Measurements from ENCODE around the gene BCL2L15. TPM values are rescaled to one million over a fixed set of nuclear protein-coding genes. Genes with fewer than 3 reads are reported as not detected.

Gene BCL2L15
- total and polyA plus RNA-seq, 2 of the 8 experiments (the other 6 are each of a cell fraction or from before 2014, with no cell fraction given) = 0.32 to 0.36 TPM

- Histone ChIP-seq H3K23me2 (ENCODE audit: low read depth, low read length) (peaks cover 7% of the 10 kb centered on the region), H2BK15ac (ENCODE audit: low read length) (no peak overlapping the region; the same call in 1 of the 2 replicates), H4K8ac (ENCODE audit: extremely low read depth, insufficient read depth, low read length) (peak overlapping the region; percentile 63; the same call in 1 of the 2 replicates), H3K23ac (ENCODE audit: insufficient read length) (no peak overlapping the region), H3K36me3 (ENCODE audit: control insufficient read depth in 2 of 4, insufficient read depth in 4 of 4, low read length in 3 of 4) (peaks cover 0 to 23% (median 8%) of the 10 kb centered on the region in 4 experiments; a peak in 6 of 8 replicates), H4K91ac (replicated peaks; ENCODE audit: insufficient read length, low read length) (peak overlapping the region; percentile 69), H3K4me2 (ENCODE audit: insufficient read depth in 1 of 2, low read depth in 2 of 2, low read length in 2 of 2) (peak overlapping the region; percentile 94 to 99), H3K79me2 (ENCODE audit: control insufficient read depth in 1 of 2, insufficient read depth in 2 of 2, low read length in 2 of 2) (peaks cover 0 to 2% of the 10 kb centered on the region in 2 experiments; a peak in 1 of 4 replicates), H3K9ac (replicated peaks in 1 of 4; ENCODE audit: extremely low read depth in 1 of 4, low read depth in 3 of 4, low read length in 3 of 4) (peak overlapping the region in 3 of 4 experiments; percentile 34 to 72 (median 35); a peak in 6 of 7 replicates), H2BK12ac (ENCODE audit: low read depth, low read length) (peak overlapping the region; percentile 83), H3K18ac (ENCODE audit: extremely low read depth, low read length) (peak overlapping the region; percentile 93; the same call in 1 of the 2 replicates), H3K79me1 (ENCODE audit: low read depth, low read length) (0 out of 2 replicates have a peak, but pooled peaks cover 2% of the 10 kb centered on the region), H3K27me3 (replicated peaks in 1 of 4; ENCODE audit: control insufficient read depth in 3 of 4, extremely low read depth in 1 of 4, insufficient read depth in 3 of 4, low read length in 3 of 4) (no peaks in the 10 kb centered on the region), H3K27ac (ENCODE audit: low read depth, low read length) (peak overlapping the region; percentile 40; the same call in 1 of the 2 replicates), H4K5ac (ENCODE audit: insufficient read length, low read depth, low read length) (peak overlapping the region; percentile 79), H2AK5ac (ENCODE audit: low read depth, low read length) (no peak overlapping the region), H3K4ac (replicated peaks; ENCODE audit: insufficient read length, low read depth, low read length) (peak overlapping the region; percentile 28), H2BK5ac (ENCODE audit: low read depth, low read length) (peak overlapping the region; percentile 84), H2BK120ac (replicated peaks; ENCODE audit: low read depth, low read length) (no peak overlapping the region), H2BK20ac (ENCODE audit: low read length) (peak overlapping the region; percentile 23; the same call in 1 of the 2 replicates), H3K9me3 (ENCODE audit: insufficient read depth in 2 of 2, low read depth in 1 of 2, low read length in 1 of 2) (no peaks in the 10 kb centered on the region), H2AFZ (ENCODE audit: low read length) (peak overlapping the region; percentile 96), H4K20me1 (replicated peaks in 1 of 2; ENCODE audit: control insufficient read depth in 1 of 2, insufficient read depth in 2 of 2, low read length in 2 of 2) (no peaks in the 10 kb centered on the region), H3K4me1 (replicated peaks in 1 of 4; ENCODE audit: control insufficient read depth in 3 of 4, insufficient read depth in 4 of 4, low read length in 3 of 4) (peaks cover 0 to 3% (median under 1%) of the 10 kb centered on the region in 4 experiments; a peak in 5 of 7 replicates), H3K14ac (ENCODE audit: insufficient read length) (no peak overlapping the region), H3K56ac (replicated peaks; ENCODE audit: insufficient read length, low read depth, low read length) (peak overlapping the region; percentile 36), H3K4me3 (ENCODE audit: extremely low read depth in 1 of 4, insufficient read depth in 2 of 4, low read depth in 3 of 4, low read length in 4 of 4) (peak overlapping the region; percentile 73 to 99 (median 92))
- DNase-seq (ENCODE audit: low read depth in 1 of 2, low spot score in 2 of 2) = no peak
- ChIA-PET CTCF (ENCODE audit: partially characterized antibody) (interaction anchor here (0.5 to 3.7 kb wide), 7 partner anchors 10 to 144 kb away, joined by 3 to 20 read pairs (median 4); partner anchors contain the start of genes HIPK1 and PHTF1), POLR2A (ENCODE audit: partially characterized antibody) (interaction anchor here (0.9 to 3.8 kb wide), 11 partner anchors 9 to 145 kb away, joined by 3 to 66 read pairs (median 4); partner anchors contain the start of genes HIPK1, PHTF1 and RSBN1)
- 6% methylated on average over 11 of the region's 11 CpGs; no CpG with 5 or more reads in 1 of the 2 experiments for WGBS, 2 experiments (ENCODE audit: extremely low coverage in 1 of 2, insufficient coverage in 1 of 2, insufficient read length in 1 of 2, insufficient replicate concordance in 2 of 2, low coverage in 1 of 2, low lambda C conversion rate in 2 of 2, missing lambda C conversion rate in 1 of 2)
- FAIRE-seq = no peak
- no peak for TF ChIP-seq BRCA1 (IDR thresholded peaks at IDR 0.05; ENCODE audit: low read depth, low read length)
- no peak for TF ChIP-seq CHD2 (IDR thresholded peaks at IDR 0.05; ENCODE audit: low read length)
- no peak for TF ChIP-seq KDM1A (IDR thresholded peaks at IDR 0.05; ENCODE audit: borderline replicate concordance, low read length)
- no peak for TF ChIP-seq CHD1 (IDR thresholded peaks at IDR 0.05; ENCODE audit: low read depth, low read length)
- TF ChIP-seq POLR2A (IDR thresholded peaks at IDR 0.05; ENCODE audit: control extremely low read depth in 1 of 2, low read depth in 2 of 2, low read length in 2 of 2) = 0 out of 3 replicates have a peak, but pooled peaks of 1 of the 2 experiments have one; percentile 13
- no peak; the same call in none of the 2 replicates for TF ChIP-seq TAF1 (IDR thresholded peaks at IDR 0.05; ENCODE audit: low read depth, low read length)
- peak; percentile 28; the same call in 1 of the 2 replicates for TF ChIP-seq TEAD4 (IDR thresholded peaks at IDR 0.05; ENCODE audit: low read depth, low read length)
- TF ChIP-seq CTCF (IDR thresholded peaks at IDR 0.05; ENCODE audit: control extremely low read depth in 1 of 3, insufficient read depth in 1 of 3, low read depth in 1 of 3, low read length in 3 of 3) = no peak
- TF ChIP-seq JUN (IDR thresholded peaks at IDR 0.05; ENCODE audit: low read depth, low read length) = no peak
- TF ChIP-seq RNF2 (IDR thresholded peaks at IDR 0.05; ENCODE audit: borderline replicate concordance, low read depth, low read length, missing control alignments, poor library complexity, severe bottlenecking) = no peak
Measured at GRCh38 chr1:113904293-113904673, 16.9 kb upstream of the BCL2L15 start.
